Mononuclear cell (primary cell): Measurements from ENCODE around the gene SRSF1. TPM values are rescaled to one million over a fixed set of nuclear protein-coding genes. Genes with fewer than 3 reads are reported as not detected.
A peak's percentile ranks its signal among the peaks of the same experiment; 100 is the strongest.
"Not testable (repeated sequence)": the region's sequence is repeated elsewhere in the genome, so short reads cannot be mapped to it uniquely, and the experiment has no call there.

Experiments used
- H3K27me3 ChIP-seq: 2 replicates; pipeline ENCODE4 v1.6.0; 2011; ENCODE audit warnings: low read length, control low read depth; ENCODE audit not compliant: insufficient read depth
- H3K4me1 ChIP-seq: 2 replicates; pipeline ENCODE4 v1.5.1; 2011; ENCODE audit warnings: mild to moderate bottlenecking, low read length, control low read depth; ENCODE audit not compliant: insufficient read depth
- H3K4me3 ChIP-seq: 2 replicates; pipeline ENCODE4 v1.5.1; 2011; ENCODE audit warnings: mild to moderate bottlenecking, low read length, moderate library complexity
- H3K9me3 ChIP-seq: 2 replicates; pipeline ENCODE4 v1.5.1; 2011; ENCODE audit warnings: low read depth, mild to moderate bottlenecking, control low read depth, low read length
- total RNA-seq: library from RNA; depleted of rRNA; stranded (reverse); fragments of >200 nt; gene quantifications from one replicate; pipeline ENCODE4 v1.2.3, GENCODE V29; 2012

SRSF1 gene
- total RNA-seq, 1 donor, result 127 TPM

GRCh38 chr17:57986841-57987580, 20.0 kb downstream of the SRSF1 start:
- no peaks in the 10 kb centered on the region for H3K9me3 ChIP-seq
- peak overlapping the region; percentile 69 for H3K4me3 ChIP-seq
- no peaks in the 10 kb centered on the region for H3K27me3 ChIP-seq
- peaks cover 59% of the 10 kb centered on the region for H3K4me1 ChIP-seq

GRCh38 chr17:57985675-57985974, 21.4 kb downstream of the SRSF1 start:
- Histone ChIP-seq H3K4me1 (peaks cover 62% of the 10 kb centered on the region), H3K27me3 (no peaks in the 10 kb centered on the region), H3K9me3 (no peaks in the 10 kb centered on the region), H3K4me3 (no peak overlapping the region)

- H3K4me3 ChIP-seq, result no peak overlapping the region
- no peaks in the 10 kb centered on the region for H3K9me3 ChIP-seq
- peaks cover 62% of the 10 kb centered on the region for H3K4me1 ChIP-seq
- no peaks in the 10 kb centered on the region for H3K27me3 ChIP-seq
Observed at GRCh38 chr17:57984936-57985674, 21.9 kb downstream of the SRSF1 start.

- H3K9me3 ChIP-seq, result no peaks in the 10 kb centered on the region
- no peaks in the 10 kb centered on the region for H3K27me3 ChIP-seq
- H3K4me3 ChIP-seq, result no peak overlapping the region
- H3K4me1 ChIP-seq, result peaks cover 62% of the 10 kb centered on the region
Observed at GRCh38 chr17:57984261-57984890, 22.7 kb downstream of the SRSF1 start.

GRCh38 chr17:57983446-57983845, 23.6 kb downstream of the SRSF1 start:
- H3K4me3 ChIP-seq, result no peak overlapping the region
- no peaks in the 10 kb centered on the region for H3K27me3 ChIP-seq
- no peaks in the 10 kb centered on the region for H3K9me3 ChIP-seq
- H3K4me1 ChIP-seq, result peaks cover 53% of the 10 kb centered on the region

GRCh38 chr17:57982452-57983170, 24.4 kb downstream of the SRSF1 start:
- H3K27me3 ChIP-seq, result no peaks in the 10 kb centered on the region
- H3K4me1 ChIP-seq, result peaks cover 53% of the 10 kb centered on the region
- H3K4me3 ChIP-seq, result no peak overlapping the region
- H3K9me3 ChIP-seq, result no peaks in the 10 kb centered on the region

GRCh38 chr17:57980522-57980921, 26.5 kb downstream of the SRSF1 start:
- Histone ChIP-seq H3K4me1 (peaks cover 37% of the 10 kb centered on the region), H3K27me3 (no peaks in the 10 kb centered on the region), H3K9me3 (no peaks in the 10 kb centered on the region), H3K4me3 (no peak overlapping the region)

GRCh38 chr17:57979076-57979475, 28.0 kb downstream of the SRSF1 start:
- H3K4me3 ChIP-seq, result no peak overlapping the region
- H3K9me3 ChIP-seq, result no peaks in the 10 kb centered on the region
- H3K4me1 ChIP-seq, result peaks cover 22% of the 10 kb centered on the region
- H3K27me3 ChIP-seq, result no peaks in the 10 kb centered on the region

GRCh38 chr17:57976594-57976993, 30.5 kb downstream of the SRSF1 start:
- Histone ChIP-seq H3K4me1 (no peaks in the 10 kb centered on the region), H3K27me3 (no peaks in the 10 kb centered on the region), H3K9me3 (no peaks in the 10 kb centered on the region), H3K4me3 (no peak overlapping the region)

- no peak overlapping the region for H3K4me3 ChIP-seq
Observed at GRCh38 chr17:57975044-57975443, 32.0 kb downstream of the SRSF1 start.

GRCh38 chr17:57974053-57974824, 32.8 kb downstream of the SRSF1 start:
- H3K27me3 ChIP-seq, H3K4me3 ChIP-seq, H3K9me3 ChIP-seq, H3K4me1 ChIP-seq: not testable (repeated sequence)

More at GRCh38 chr17:57975044-57975443, 32.0 kb downstream of the SRSF1 start:
- Histone ChIP-seq H3K4me1 (no peaks in the 10 kb centered on the region), H3K9me3 (no peaks in the 10 kb centered on the region), H3K27me3 (no peaks in the 10 kb centered on the region)

GRCh38 chr17:57972151-57972550, 34.9 kb downstream of the SRSF1 start:
- Histone ChIP-seq H3K4me3 (no peak overlapping the region), H3K27me3 (no peaks in the 10 kb centered on the region), H3K9me3 (no peaks in the 10 kb centered on the region), H3K4me1 (no peaks in the 10 kb centered on the region)

- Histone ChIP-seq H3K4me1 (no peaks in the 10 kb centered on the region), H3K4me3 (no peak overlapping the region), H3K9me3 (no peaks in the 10 kb centered on the region), H3K27me3 (no peaks in the 10 kb centered on the region)
Observed at GRCh38 chr17:57971572-57971971, 35.5 kb downstream of the SRSF1 start.

- Histone ChIP-seq H3K9me3 (no peaks in the 10 kb centered on the region), H3K4me1 (no peaks in the 10 kb centered on the region), H3K27me3 (no peaks in the 10 kb centered on the region), H3K4me3 (no peak overlapping the region)
Observed at GRCh38 chr17:57970710-57971109, 36.3 kb downstream of the SRSF1 start.
